ENCODE measurements around the gene MAP3K2. TPM values are rescaled to one million over a fixed set of nuclear protein-coding genes. Genes with fewer than 3 reads are reported as not detected.

MAP3K2 gene
- total and polyA plus RNA-seq, 2 of the 4 experiments (the other 2 are of a cell fraction), result 6.2 to 30.8 TPM

GRCh38 chr2:127305990-127306585 lies 81.7 kb downstream of the MAP3K2 start:
- H3K36me3 ChIP-seq (ENCODE audit: control insufficient read depth, insufficient read depth, low read length), result peaks cover 11% of the 10 kb centered on the region
- no peak overlapping the region for H2AK9ac ChIP-seq (replicated peaks; ENCODE audit: low read depth, low read length, poor library complexity)
- no peak overlapping the region for H3K18ac ChIP-seq (ENCODE audit: low read depth, low read length)
- no peak overlapping the region for H2BK15ac ChIP-seq (ENCODE audit: low read depth, low read length)
- H2BK20ac ChIP-seq (ENCODE audit: low read depth, low read length), result no peak overlapping the region
- H3K4ac ChIP-seq (ENCODE audit: low read depth, low read length), result no peak overlapping the region
- BruUV-seq (replicated peaks), result TSS peak; percentile 45
- POLR2A ChIA-PET (ENCODE audit: unreplicated experiment), result no interaction called here
- in situ Hi-C loops (cut with MboI; ENCODE audit: low sequenced_read_pairs), result no loop called here
- intact Hi-C loops (cut with micrococcal nuclease), result no loop called here
- H3K4me3 ChIP-seq (ENCODE audit: insufficient read depth, low read depth, low read length), result no peak overlapping the region
- H3K56ac ChIP-seq (ENCODE audit: extremely low read depth, insufficient read depth, low read length), result no peak overlapping the region
- TF ChIP-seq POLR2A (IDR thresholded peaks at IDR 0.05; ENCODE audit: low read depth, low read length) (no peak), ELK1 (IDR thresholded peaks at IDR 0.05; ENCODE audit: borderline replicate concordance, low read depth, low read length) (no peak), MAFK (IDR thresholded peaks at IDR 0.05; ENCODE audit: low read depth, low read length) (no peak), RCOR1 (IDR thresholded peaks at IDR 0.05; ENCODE audit: insufficient replicate concordance, low read length) (no peak), FOS (IDR thresholded peaks at IDR 0.05; ENCODE audit: low read depth, low read length) (no peak), CEBPB (IDR thresholded peaks at IDR 0.05; ENCODE audit: low read depth, low read length) (no peak), NFE2L2 (IDR thresholded peaks at IDR 0.05; ENCODE audit: low read depth, low read length) (no peak), SMC3 (IDR thresholded peaks at IDR 0.05; ENCODE audit: low read depth, low read length) (no peak), CTCF (conservative IDR thresholded peaks at IDR 0.05; ENCODE audit: low read depth, low read length) (no peak), BHLHE40 (IDR thresholded peaks at IDR 0.05; ENCODE audit: low read depth, low read length) (no peak), RFX5 (IDR thresholded peaks at IDR 0.05; ENCODE audit: low read depth, low read length) (no peak), MAZ (IDR thresholded peaks at IDR 0.05; ENCODE audit: borderline replicate concordance, low read depth, low read length) (no peak)
- TF ChIP-seq, protein P1, sequence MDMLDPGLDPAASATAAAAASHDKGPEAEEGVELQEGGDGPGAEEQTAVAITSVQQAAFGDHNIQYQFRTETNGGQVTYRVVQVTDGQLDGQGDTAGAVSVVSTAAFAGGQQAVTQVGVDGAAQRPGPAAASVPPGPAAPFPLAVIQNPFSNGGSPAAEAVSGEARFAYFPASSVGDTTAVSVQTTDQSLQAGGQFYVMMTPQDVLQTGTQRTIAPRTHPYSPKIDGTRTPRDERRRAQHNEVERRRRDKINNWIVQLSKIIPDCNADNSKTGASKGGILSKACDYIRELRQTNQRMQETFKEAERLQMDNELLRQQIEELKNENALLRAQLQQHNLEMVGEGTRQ (IDR thresholded peaks at IDR 0.05; ENCODE audit: low read depth, low read length), result no peak
- H3K27me3 ChIP-seq (ENCODE audit: control insufficient read depth, insufficient read depth, low read length), result no peaks in the 10 kb centered on the region
- H3K4me2 ChIP-seq (ENCODE audit: low read depth, low read length), result no peak overlapping the region
- H4K91ac ChIP-seq (ENCODE audit: insufficient read depth, low read depth, low read length), result no peak overlapping the region
- no peak overlapping the region for H2BK120ac ChIP-seq (ENCODE audit: low read depth, low read length)
- dilution Hi-C loops (cut with HindIII; ENCODE audit: low sequenced_read_pairs, unreplicated experiment), result no loop called here
- H2AK5ac ChIP-seq (ENCODE audit: low read depth, low read length), result no peak overlapping the region
- no peak overlapping the region for H2AFZ ChIP-seq (replicated peaks; ENCODE audit: low read length, poor library complexity)
- no CpG with 5 or more reads among the region's 4 CpGs for WGBS, 2 experiments (ENCODE audit: extremely low coverage in 2 of 2, insufficient read length in 1 of 2)
- no peak overlapping the region for H3K9ac ChIP-seq (ENCODE audit: low read depth, low read length)
- CTCF ChIA-PET, result no interaction called here
- 0 out of 4 replicates have a peak, but pooled peaks cover 0 to 8% of the 10 kb centered on the region in 2 experiments for H3K79me1 ChIP-seq (ENCODE audit: low read depth in 1 of 2, low read length in 2 of 2)
- H3K9me3 ChIP-seq (ENCODE audit: control insufficient read depth, insufficient read depth, low read length), result no peaks in the 10 kb centered on the region
- no peak overlapping the region for H4K8ac ChIP-seq (ENCODE audit: low read depth in 2 of 2, low read length in 2 of 2)
- no peak overlapping the region for H3K27ac ChIP-seq (ENCODE audit: insufficient read depth, low read length)
- H3K9me1 ChIP-seq (ENCODE audit: insufficient read depth, low read length), result 0 out of 2 replicates have a peak, but pooled peaks cover 2% of the 10 kb centered on the region
- no peak overlapping the region for H4K5ac ChIP-seq (ENCODE audit: low read depth, low read length)
- DNase-seq (no peak), ATAC-seq (ENCODE audit: low read depth) (no peak)
- no peak overlapping the region for H2BK5ac ChIP-seq (ENCODE audit: low read depth, low read length, poor library complexity, severe bottlenecking)
- no peak overlapping the region for H3K23ac ChIP-seq (ENCODE audit: low read depth, low read length)
- no peaks in the 10 kb centered on the region for H4K20me1 ChIP-seq (ENCODE audit: insufficient read depth, low read length)
- H3K14ac ChIP-seq (replicated peaks; ENCODE audit: low read depth, low read length), result no peak overlapping the region
- no peaks in the 10 kb centered on the region for H3K4me1 ChIP-seq (ENCODE audit: control insufficient read depth, insufficient read depth, low read length)
